Measurements from ENCODE around the gene ADGRF1.
"Not testable (repeated sequence)": the region's sequence is repeated elsewhere in the genome, so short reads cannot be mapped to it uniquely, and the experiment has no call there.

The ADGRF1 gene

GRCh38 chr6:47022191-47022590 is 19.9 kb downstream of the ADGRF1 start:
- no peak for DNase-seq

GRCh38 chr6:47019941-47020340 is 22.2 kb downstream of the ADGRF1 start:
- DNase-seq, result no peak

GRCh38 chr6:47016909-47017308 is 25.2 kb downstream of the ADGRF1 start:
- no peak for DNase-seq

- DNase-seq, result no peak
Measured at GRCh38 chr6:47016261-47016660, 25.9 kb downstream of the ADGRF1 start.

- no peak for DNase-seq
Measured at GRCh38 chr6:47014401-47014800, 27.7 kb downstream of the ADGRF1 start.

GRCh38 chr6:47009583-47009982 is 32.5 kb downstream of the ADGRF1 start:
- DNase-seq, result no peak

- DNase-seq, result no peak
Measured at GRCh38 chr6:47008397-47008763, 33.8 kb downstream of the ADGRF1 start.

- no peak for DNase-seq
Measured at GRCh38 chr6:47007657-47008396, 34.3 kb downstream of the ADGRF1 start.

GRCh38 chr6:47005486-47005885 is 36.6 kb downstream of the ADGRF1 start:
- no peak for DNase-seq

GRCh38 chr6:47004463-47004862 is 37.7 kb downstream of the ADGRF1 start:
- DNase-seq, result no peak

- no peak for DNase-seq
Measured at GRCh38 chr6:47000842-47001241, 41.3 kb downstream of the ADGRF1 start.

- DNase-seq, result no peak
Measured at GRCh38 chr6:46998436-46999017, 43.6 kb downstream of the ADGRF1 start.

GRCh38 chr6:46997646-46998045 is 44.5 kb downstream of the ADGRF1 start:
- no peak for DNase-seq

GRCh38 chr6:46996860-46997641 is 45.1 kb downstream of the ADGRF1 start:
- DNase-seq, result no peak

- DNase-seq, result no peak
Measured at GRCh38 chr6:46994933-46995332, 47.2 kb downstream of the ADGRF1 start.

GRCh38 chr6:46993846-46994245 is 48.3 kb downstream of the ADGRF1 start:
- no peak for DNase-seq

- not testable (repeated sequence) for DNase-seq
Measured at GRCh38 chr6:46992391-46992790, 49.7 kb downstream of the ADGRF1 start.

- DNase-seq, result not testable (repeated sequence)
Measured at GRCh38 chr6:46990818-46991510, 51.2 kb downstream of the ADGRF1 start.

- DNase-seq, result no peak
Measured at GRCh38 chr6:46990031-46990644, 52.0 kb downstream of the ADGRF1 start.

GRCh38 chr6:46989398-46989797 is 52.7 kb downstream of the ADGRF1 start:
- DNase-seq, result no peak

- DNase-seq, result no peak
Measured at GRCh38 chr6:46985943-46986342, 56.2 kb downstream of the ADGRF1 start.

GRCh38 chr6:46983007-46983411 is 59.1 kb downstream of the ADGRF1 start:
- no peak for DNase-seq

- DNase-seq, result no peak
Measured at GRCh38 chr6:46979206-46979605, 62.9 kb downstream of the ADGRF1 start.

All from NCI-H187 (cell line).